Body of pancreas (tissue), 4 donors: ENCODE measurements around the gene IDI1.

Experiments used
- POLR2A ChIP-seq, 3 donors: fragments of 450-650 bp; IDR thresholded peaks; one replicate each; pipeline ENCODE4 v1.6.1; 2016; ENCODE audit warnings: antibody characterized with exemption in 3 of 3, mild to moderate bottlenecking in 2 of 3
- TF ChIP-seq, protein P1 (sequence below), 7 experiments: fragments of 450-650 bp in 4 of 7; fragments of 200-600 bp in 3 of 7; sonication (generic) in 3 of 7; IDR thresholded peaks; one replicate each; pipeline ENCODE4 v1.5.1; 2016 to 2019; ENCODE audit warnings: antibody characterized with exemption in 7 of 7

DNA sequence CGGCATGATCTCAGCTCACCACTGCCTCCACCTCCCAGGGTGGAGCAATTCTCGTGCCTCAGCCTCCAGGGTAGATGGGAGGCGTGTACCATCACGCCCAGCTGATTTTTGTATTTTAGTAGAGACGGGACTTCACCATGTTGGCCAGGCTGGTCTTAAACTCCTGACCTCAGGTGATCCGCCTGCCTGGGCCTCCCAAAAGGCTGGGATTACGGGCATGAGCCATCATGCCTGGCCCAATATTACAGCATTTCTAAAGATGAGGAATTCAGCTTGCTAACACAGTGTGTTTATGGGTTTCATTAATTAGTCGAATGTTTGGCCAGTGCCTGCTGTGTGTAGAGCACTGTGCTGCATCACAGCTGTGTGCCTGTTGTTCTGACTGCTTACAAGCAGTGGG lies 11.0 kb upstream of the IDI1 start:
- TF ChIP-seq, protein P1, sequence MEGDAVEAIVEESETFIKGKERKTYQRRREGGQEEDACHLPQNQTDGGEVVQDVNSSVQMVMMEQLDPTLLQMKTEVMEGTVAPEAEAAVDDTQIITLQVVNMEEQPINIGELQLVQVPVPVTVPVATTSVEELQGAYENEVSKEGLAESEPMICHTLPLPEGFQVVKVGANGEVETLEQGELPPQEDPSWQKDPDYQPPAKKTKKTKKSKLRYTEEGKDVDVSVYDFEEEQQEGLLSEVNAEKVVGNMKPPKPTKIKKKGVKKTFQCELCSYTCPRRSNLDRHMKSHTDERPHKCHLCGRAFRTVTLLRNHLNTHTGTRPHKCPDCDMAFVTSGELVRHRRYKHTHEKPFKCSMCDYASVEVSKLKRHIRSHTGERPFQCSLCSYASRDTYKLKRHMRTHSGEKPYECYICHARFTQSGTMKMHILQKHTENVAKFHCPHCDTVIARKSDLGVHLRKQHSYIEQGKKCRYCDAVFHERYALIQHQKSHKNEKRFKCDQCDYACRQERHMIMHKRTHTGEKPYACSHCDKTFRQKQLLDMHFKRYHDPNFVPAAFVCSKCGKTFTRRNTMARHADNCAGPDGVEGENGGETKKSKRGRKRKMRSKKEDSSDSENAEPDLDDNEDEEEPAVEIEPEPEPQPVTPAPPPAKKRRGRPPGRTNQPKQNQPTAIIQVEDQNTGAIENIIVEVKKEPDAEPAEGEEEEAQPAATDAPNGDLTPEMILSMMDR (IDR thresholded peaks at IDR 0.05): no peak
- TF ChIP-seq POLR2A (IDR thresholded peaks at IDR 0.05): no peak
